GM21360 (cell line): ENCODE data around the gene TSPAN9.

Experiments
- ATAC-seq: cut with Tn5 transposase; IDR thresholded peaks from one replicate; pipeline ENCODE4 v1.9.1; 2021; ENCODE audit warnings: mild to moderate bottlenecking, moderate library complexity; ENCODE audit not compliant: unreplicated experiment

Gene TSPAN9

DNA sequence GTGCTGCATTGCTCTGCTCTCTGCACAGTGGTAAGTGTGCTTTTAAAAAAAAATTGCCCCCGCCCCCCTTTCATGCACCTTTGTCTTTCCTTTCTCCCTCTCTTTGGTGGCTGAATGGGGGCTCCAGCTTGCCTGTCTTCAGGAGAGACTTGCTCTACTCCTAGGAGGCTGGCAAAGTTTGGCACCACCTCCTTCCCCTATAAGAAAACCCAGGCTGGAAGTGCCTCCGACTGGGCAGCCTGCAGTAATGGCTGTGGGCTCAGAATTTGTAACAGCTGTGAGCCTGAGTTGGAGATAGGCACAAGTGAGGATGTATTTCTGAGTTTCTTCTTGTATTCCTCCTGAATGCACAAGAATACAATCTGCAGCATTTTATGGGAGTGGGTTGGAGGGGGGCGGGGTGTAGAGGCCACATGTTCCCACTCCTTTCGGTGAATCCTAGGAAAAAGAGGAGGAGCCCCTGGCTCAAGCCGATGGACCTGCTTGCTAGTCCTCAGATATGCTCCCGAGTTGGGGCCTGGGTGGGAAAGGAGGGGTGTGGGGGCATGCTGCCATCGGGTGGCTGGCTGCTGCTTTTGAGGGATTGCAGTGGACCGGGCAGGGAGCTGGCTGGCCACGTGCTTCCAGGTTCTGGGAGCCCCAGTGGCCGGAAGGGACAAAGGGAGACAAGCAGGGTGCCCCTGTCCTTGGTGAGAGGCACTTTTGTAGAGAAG, 124.3 kb downstream of the TSPAN9 start:
- ATAC-seq, result no peak

GRCh38 chr12:3202096-3202495, 124.9 kb downstream of the TSPAN9 start:
- no peak for ATAC-seq

GRCh38 chr12:3202734-3203446, 125.7 kb downstream of the TSPAN9 start:
- no peak for ATAC-seq

GRCh38 chr12:3203713-3204112, 126.5 kb downstream of the TSPAN9 start:
- no peak for ATAC-seq

DNA sequence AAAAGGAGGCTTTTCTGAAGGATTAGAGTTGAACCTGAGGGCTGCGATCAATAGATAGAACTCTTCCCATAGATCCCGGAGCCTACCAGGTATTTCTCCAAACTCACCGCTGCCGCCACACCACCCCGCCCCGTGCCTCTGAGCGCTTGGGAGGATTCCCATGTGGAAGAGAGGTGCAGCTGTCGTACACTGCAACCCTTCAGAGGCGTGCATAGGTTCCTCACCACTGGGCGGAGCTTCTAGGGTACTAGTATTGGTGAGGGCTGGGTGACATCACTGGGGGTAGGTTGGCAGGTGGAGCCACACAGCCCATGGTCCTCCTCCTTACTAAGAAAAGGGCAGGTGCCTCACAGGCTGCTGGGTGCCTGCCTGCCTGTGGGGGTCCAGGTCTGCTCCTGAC, 127.0 kb downstream of the TSPAN9 start:
- ATAC-seq, result no peak

DNA sequence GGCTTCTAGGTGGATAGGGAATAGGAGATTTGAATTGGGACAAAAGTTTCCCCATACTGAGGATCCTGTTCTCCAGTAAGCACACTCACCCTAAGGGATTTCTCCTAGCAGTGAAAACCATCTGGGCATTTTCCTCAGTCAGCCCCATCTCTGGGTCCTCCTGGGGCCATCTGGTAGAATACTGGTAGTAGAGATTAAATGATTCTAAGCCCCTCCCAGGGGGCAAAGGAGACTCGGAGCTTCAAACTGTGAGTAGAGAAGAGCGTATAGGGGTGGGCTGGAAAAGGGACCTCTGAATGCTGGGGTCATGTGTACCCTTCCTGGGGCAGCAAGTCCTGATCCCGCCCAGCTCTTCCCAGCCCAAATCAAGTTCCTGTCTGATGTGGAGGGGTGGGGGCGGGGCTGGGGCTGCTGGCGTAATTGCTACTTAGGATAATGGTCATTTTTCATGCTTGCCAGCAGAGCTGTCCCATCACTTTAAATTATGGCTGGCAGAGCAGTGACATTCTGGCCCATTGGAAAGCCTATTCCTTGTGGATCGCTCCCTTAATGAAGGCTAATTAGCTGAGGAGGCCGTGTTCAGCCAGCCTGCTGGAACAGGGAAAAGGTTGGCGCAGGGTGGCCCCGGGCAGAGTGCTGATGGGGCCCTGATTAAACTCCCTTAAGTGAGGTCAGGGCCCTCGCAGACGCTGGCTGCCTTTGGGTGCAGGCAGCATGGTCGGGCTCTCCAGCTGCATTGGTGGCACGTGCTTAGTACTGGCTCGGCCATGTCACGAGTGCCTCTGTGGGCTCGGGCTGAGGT, 127.8 kb downstream of the TSPAN9 start:
- ATAC-seq, result no peak

- ATAC-seq, result no peak
These were observed 128.8 kb downstream of the TSPAN9 start for GRCh38 chr12:3205742-3206519.

- no peak for ATAC-seq
These were observed 129.4 kb downstream of the TSPAN9 start for GRCh38 chr12:3206536-3207072.

DNA sequence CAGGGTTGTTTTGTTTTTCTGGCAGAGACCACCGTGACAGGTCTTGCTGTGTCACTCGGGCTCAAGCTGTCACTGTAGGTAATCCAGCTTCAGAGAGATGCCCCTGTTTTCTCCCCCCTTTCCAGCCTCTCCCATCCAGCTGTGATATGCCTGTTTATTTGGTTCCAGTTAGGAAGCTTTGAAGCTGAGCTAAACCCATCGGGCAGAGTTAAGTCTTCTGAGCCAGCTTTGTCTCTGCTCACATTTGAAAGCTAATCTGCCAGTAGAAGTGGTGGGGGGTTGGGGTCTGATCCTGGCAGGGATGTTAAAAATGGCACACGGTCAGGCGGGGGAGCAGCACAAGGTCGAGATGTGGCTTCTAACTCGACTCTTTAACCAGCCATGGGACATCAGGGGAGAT, 130.0 kb downstream of the TSPAN9 start:
- ATAC-seq, result no peak

- ATAC-seq, result no peak
These were observed 130.7 kb downstream of the TSPAN9 start for GRCh38 chr12:3207858-3208257.

- no peak for ATAC-seq
These were observed 136.0 kb downstream of the TSPAN9 start for GRCh38 chr12:3213188-3213587.

- no peak for ATAC-seq
These were observed 136.6 kb downstream of the TSPAN9 start for GRCh38 chr12:3213768-3214167.

- ATAC-seq, result no peak
These were observed 137.6 kb downstream of the TSPAN9 start for GRCh38 chr12:3214526-3215365.

DNA sequence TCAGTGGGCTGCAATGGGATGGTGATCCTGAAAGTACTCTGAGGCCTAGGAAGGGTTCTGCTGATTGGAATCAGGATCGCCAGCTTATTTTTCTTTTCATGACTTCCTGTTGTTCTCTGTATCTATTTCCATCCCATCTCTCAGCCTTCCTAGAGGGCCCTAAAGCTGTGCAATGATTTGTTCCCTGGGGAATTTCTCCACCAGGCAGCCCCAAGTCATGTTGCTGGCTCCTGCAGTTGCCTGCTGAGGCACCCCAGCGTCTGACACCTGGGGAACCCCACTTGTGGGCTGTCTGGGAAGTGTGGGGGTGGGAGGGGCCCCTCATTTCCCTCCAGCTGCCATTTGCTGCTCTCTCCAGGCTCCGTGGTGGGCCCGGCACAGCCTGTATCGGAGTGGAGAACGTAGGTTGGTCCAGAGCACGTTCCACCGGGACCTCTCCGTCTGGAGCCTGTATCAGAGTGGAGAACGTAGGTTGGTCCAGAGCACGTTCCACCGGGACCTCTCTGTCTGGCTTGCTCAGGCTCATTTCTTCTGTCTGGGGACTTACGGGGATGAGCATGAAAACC, 138.3 kb downstream of the TSPAN9 start:
- ATAC-seq, result no peak

DNA sequence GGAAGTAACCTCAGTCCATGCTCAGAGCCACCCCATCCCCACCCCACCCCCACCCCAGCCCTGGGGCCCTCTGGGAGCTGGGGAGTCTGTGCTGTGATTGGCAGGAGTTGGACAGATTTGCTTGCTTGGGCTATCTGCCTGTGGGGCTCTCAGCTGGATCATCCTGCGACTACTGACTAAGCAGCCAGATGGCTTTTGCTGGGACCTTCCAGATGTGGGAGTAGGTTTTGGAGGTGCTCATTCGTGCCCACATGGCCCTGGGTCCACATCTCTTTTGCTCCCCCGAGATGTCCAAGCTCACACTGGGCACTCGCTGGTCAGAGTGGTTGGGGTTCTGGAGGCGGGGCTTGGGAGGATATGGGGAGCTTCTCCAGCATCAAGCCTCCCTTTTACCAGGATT, 138.9 kb downstream of the TSPAN9 start:
- no peak for ATAC-seq

GRCh38 chr12:3216726-3217682, 139.8 kb downstream of the TSPAN9 start:
- no peak for ATAC-seq

- no peak for ATAC-seq
These were observed 140.5 kb downstream of the TSPAN9 start for GRCh38 chr12:3217683-3218079.
